ENCODE data around the gene CPED1. TPM values are rescaled to one million over a fixed set of nuclear protein-coding genes. Genes with fewer than 3 reads are reported as not detected.

Gene CPED1
- total and polyA plus RNA-seq, 3 experiments from 2014 or later = 0.09 to 0.27 TPM; not detected in 1

- CTCF ChIA-PET = no interaction called here
These were observed 38.4 kb upstream of the CPED1 start for GRCh38 chr7:120949998-120950538.

GRCh38 chr7:120950539-120951308 lies 37.8 kb upstream of the CPED1 start, which contains the start of gene ING3:
TSS of gene ING3 (plus strand) at chr7:120950777. CDS start at chr7:120950897, 120 bp downstream.
- H3K36me3 ChIP-seq (ENCODE audit: insufficient read depth, low read length) = peaks cover under 1% of the 10 kb centered on the region
- peak within 1 kb of the TSS; percentile 95 for H3K4me3 ChIP-seq (ENCODE audit: low read length)
- H3K27ac Mint-ChIP-seq = peak within 1 kb of the TSS; percentile 97 to 100 (median 99)
- CTCF ChIA-PET = interaction anchor here (1.2 to 1.3 kb wide), 2 partner anchors 37 to 155 kb away, joined by 3 to 4 read pairs; partner anchors contain the start of gene CPED1
- no peaks in the 10 kb centered on the region for H3K9me3 Mint-ChIP-seq
- H3K4me1 Mint-ChIP-seq = peaks cover 24 to 40% (median 31%) of the 10 kb centered on the region in 3 donors
- peaks cover 0 to 45% (median 2%) of the 10 kb centered on the region in 3 donors for H3K36me3 Mint-ChIP-seq
- peak within 1 kb of the TSS; percentile 94 for H3K27ac ChIP-seq (ENCODE audit: low read depth, low read length)
- H3K27me3 ChIP-seq (ENCODE audit: insufficient read depth, low read length, poor library complexity, severe bottlenecking) = no peaks in the 10 kb centered on the region
- H3K4me1 ChIP-seq (ENCODE audit: insufficient read depth, low read length) = peaks cover 15% of the 10 kb centered on the region
- DNase-seq = peak; percentile 96 to 99 (median 98)
- H3K27me3 Mint-ChIP-seq = peaks cover 12 to 14% of the 10 kb centered on the region in 2 donors
- POLR2A ChIA-PET = interaction anchor here (0.6 to 1.1 kb wide), 12 partner anchors 8 to 595 kb away, joined by 3 to 10 read pairs (median 4); partner anchors contain the start of gene CPED1
- no peaks in the 10 kb centered on the region for H3K9me3 ChIP-seq (ENCODE audit: low read length)
- peak within 1 kb of the TSS; percentile 90 to 99 (median 97) for H3K4me3 Mint-ChIP-seq

More at GRCh38 chr7:120949998-120950538, 38.4 kb upstream of the CPED1 start:
- H3K9me3 Mint-ChIP-seq = no peaks in the 10 kb centered on the region
- Histone ChIP-seq H3K36me3 (ENCODE audit: insufficient read depth, low read length) (no peaks in the 10 kb centered on the region), H3K4me3 (ENCODE audit: low read length) (peak overlapping the region; percentile 95), H3K27ac (ENCODE audit: low read depth, low read length) (peak overlapping the region; percentile 94), H3K9me3 (ENCODE audit: low read length) (no peaks in the 10 kb centered on the region), H3K27me3 (ENCODE audit: insufficient read depth, low read length, poor library complexity, severe bottlenecking) (no peaks in the 10 kb centered on the region), H3K4me1 (ENCODE audit: insufficient read depth, low read length) (peaks cover 15% of the 10 kb centered on the region)
- peaks cover 22 to 36% (median 25%) of the 10 kb centered on the region in 3 donors for H3K4me1 Mint-ChIP-seq
- H3K4me3 Mint-ChIP-seq = peak overlapping the region; percentile 90 to 99 (median 97)
- peak overlapping the region; percentile 97 to 100 (median 99) for H3K27ac Mint-ChIP-seq
- H3K36me3 Mint-ChIP-seq = peaks cover 0 to 39% (median 0%) of the 10 kb centered on the region in 3 donors
- DNase-seq = no peak
- POLR2A ChIA-PET = interaction anchor here (0.6 to 1.0 kb wide), 10 partner anchors 9 to 596 kb away, joined by 3 to 10 read pairs (median 4); partner anchors contain the start of gene CPED1
- H3K27me3 Mint-ChIP-seq = peaks cover 12 to 14% of the 10 kb centered on the region in 2 donors

GRCh38 chr7:120951309-120951699 lies 37.2 kb upstream of the CPED1 start:
- POLR2A ChIA-PET = interaction anchor here (1.0 to 1.1 kb wide), 2 partner anchors 13 to 58 kb away, joined by 3 to 4 read pairs; no protein-coding TSS in a partner anchor
- CTCF ChIA-PET = interaction anchor here (1.2 to 1.3 kb wide), 2 partner anchors 37 to 156 kb away, joined by 3 to 4 read pairs; partner anchors contain the start of gene CPED1

GRCh38 chr7:120951826-120952225 lies 36.7 kb upstream of the CPED1 start:
- POLR2A ChIA-PET = interaction anchor here (1.1 kb wide), 1 partner anchor 13 kb away, joined by 4 read pairs; no protein-coding TSS in a partner anchor
- peaks cover 0 to 56% (median 6%) of the 10 kb centered on the region in 3 donors for H3K36me3 Mint-ChIP-seq
- Histone ChIP-seq H3K4me3 (ENCODE audit: low read length) (peak overlapping the region; percentile 94), H3K36me3 (ENCODE audit: insufficient read depth, low read length) (peaks cover 9% of the 10 kb centered on the region), H3K27me3 (ENCODE audit: insufficient read depth, low read length, poor library complexity, severe bottlenecking) (no peaks in the 10 kb centered on the region), H3K9me3 (ENCODE audit: low read length) (no peaks in the 10 kb centered on the region), H3K27ac (ENCODE audit: low read depth, low read length) (peak overlapping the region; percentile 94), H3K4me1 (ENCODE audit: insufficient read depth, low read length) (peaks cover 15% of the 10 kb centered on the region)
- CTCF ChIA-PET = interaction anchor here (1.2 to 1.3 kb wide), 2 partner anchors 36 to 156 kb away, joined by 3 to 4 read pairs; partner anchors contain the start of gene CPED1
- peak overlapping the region; percentile 90 to 99 (median 97) for H3K4me3 Mint-ChIP-seq
- H3K27me3 Mint-ChIP-seq = peaks cover 7 to 9% of the 10 kb centered on the region in 2 donors
- DNase-seq = no peak
- no peaks in the 10 kb centered on the region for H3K9me3 Mint-ChIP-seq
- H3K27ac Mint-ChIP-seq = peak overlapping the region; percentile 19 to 99 (median 98)
- peaks cover 26 to 47% (median 37%) of the 10 kb centered on the region in 3 donors for H3K4me1 Mint-ChIP-seq

More at GRCh38 chr7:120951309-120951699, 37.2 kb upstream of the CPED1 start:
- Mint-ChIP-seq H3K27me3 (peaks cover 11 to 12% of the 10 kb centered on the region in 2 donors), H3K36me3 (peaks cover 0 to 51% (median 4%) of the 10 kb centered on the region in 3 donors), H3K27ac (peak overlapping the region; percentile 97 to 100 (median 99)), H3K4me1 (peaks cover 26 to 46% (median 36%) of the 10 kb centered on the region in 3 donors), H3K9me3 (no peaks in the 10 kb centered on the region), H3K4me3 (peak overlapping the region; percentile 90 to 99 (median 97))
- Histone ChIP-seq H3K36me3 (ENCODE audit: insufficient read depth, low read length) (peaks cover 6% of the 10 kb centered on the region), H3K4me1 (ENCODE audit: insufficient read depth, low read length) (peaks cover 15% of the 10 kb centered on the region), H3K9me3 (ENCODE audit: low read length) (no peaks in the 10 kb centered on the region), H3K27ac (ENCODE audit: low read depth, low read length) (peak overlapping the region; percentile 94), H3K4me3 (ENCODE audit: low read length) (peak overlapping the region; percentile 94), H3K27me3 (ENCODE audit: insufficient read depth, low read length, poor library complexity, severe bottlenecking) (no peaks in the 10 kb centered on the region)
- no peak for DNase-seq

- peaks cover 0 to 76% (median 16%) of the 10 kb centered on the region in 3 donors for H3K36me3 Mint-ChIP-seq
- POLR2A ChIA-PET = no interaction called here
These were observed 32.8 kb upstream of the CPED1 start for GRCh38 chr7:120955577-120956149.

GRCh38 chr7:120959929-120960484 lies 28.5 kb upstream of the CPED1 start:
- Mint-ChIP-seq H3K4me1 (peaks cover 33 to 54% (median 46%) of the 10 kb centered on the region in 3 donors), H3K4me3 (no peak overlapping the region), H3K27ac (peak overlapping the region in 1 of 8 donors; percentile 56), H3K27me3 (no peaks in the 10 kb centered on the region), H3K9me3 (no peaks in the 10 kb centered on the region), H3K36me3 (peaks cover 0 to 57% (median 26%) of the 10 kb centered on the region in 3 donors)
- no peaks in the 10 kb centered on the region for H3K9me3 ChIP-seq (ENCODE audit: low read length)
- no peaks in the 10 kb centered on the region for H3K27me3 ChIP-seq (ENCODE audit: insufficient read depth, low read length, poor library complexity, severe bottlenecking)
- no peak for DNase-seq
- H3K27ac ChIP-seq (ENCODE audit: low read depth, low read length) = no peak overlapping the region
- ChIA-PET CTCF (interaction anchor here (1.1 to 1.3 kb wide), 2 partner anchors 19 to 28 kb away, joined by 3 read pairs; no protein-coding TSS in a partner anchor), POLR2A (no interaction called here)
- H3K4me1 ChIP-seq (ENCODE audit: insufficient read depth, low read length) = no peaks in the 10 kb centered on the region
- peaks cover 14% of the 10 kb centered on the region for H3K36me3 ChIP-seq (ENCODE audit: insufficient read depth, low read length)
- H3K4me3 ChIP-seq (ENCODE audit: low read length) = no peak overlapping the region

More at GRCh38 chr7:120955577-120956149, 32.8 kb upstream of the CPED1 start:
- Histone ChIP-seq H3K27me3 (ENCODE audit: insufficient read depth, low read length, poor library complexity, severe bottlenecking) (no peaks in the 10 kb centered on the region), H3K4me3 (ENCODE audit: low read length) (no peak overlapping the region), H3K36me3 (ENCODE audit: insufficient read depth, low read length) (peaks cover 14% of the 10 kb centered on the region), H3K27ac (ENCODE audit: low read depth, low read length) (no peak overlapping the region), H3K9me3 (ENCODE audit: low read length) (no peaks in the 10 kb centered on the region), H3K4me1 (ENCODE audit: insufficient read depth, low read length) (peaks cover 8% of the 10 kb centered on the region)
- CTCF ChIA-PET = no interaction called here
- no peaks in the 10 kb centered on the region for H3K27me3 Mint-ChIP-seq
- H3K27ac Mint-ChIP-seq = peak overlapping the region in 3 of 8 donors; percentile 23 to 36 (median 31)
- H3K4me1 Mint-ChIP-seq = peaks cover 26 to 51% (median 37%) of the 10 kb centered on the region in 3 donors
- H3K4me3 Mint-ChIP-seq = no peak overlapping the region
- DNase-seq = no peak
- no peaks in the 10 kb centered on the region for H3K9me3 Mint-ChIP-seq

- POLR2A ChIA-PET = no interaction called here
- no peaks in the 10 kb centered on the region for H3K4me1 ChIP-seq (ENCODE audit: insufficient read depth, low read length)
- peaks cover 19% of the 10 kb centered on the region for H3K36me3 ChIP-seq (ENCODE audit: insufficient read depth, low read length)
These were observed 27.8 kb upstream of the CPED1 start for GRCh38 chr7:120960714-120961113.

More at GRCh38 chr7:120960714-120961113, 27.8 kb upstream of the CPED1 start:
- peak overlapping the region in 1 of 8 donors; percentile 76 for H3K27ac Mint-ChIP-seq
- no peaks in the 10 kb centered on the region for H3K9me3 ChIP-seq (ENCODE audit: low read length)
- DNase-seq = no peak
- peaks cover 31 to 54% (median 42%) of the 10 kb centered on the region in 3 donors for H3K4me1 Mint-ChIP-seq
- CTCF ChIA-PET = interaction anchor here (1.3 to 1.9 kb wide), 2 partner anchors 26 to 27 kb away, joined by 3 to 6 read pairs; no protein-coding TSS in a partner anchor
- no peak overlapping the region for H3K4me3 Mint-ChIP-seq
- no peak overlapping the region for H3K27ac ChIP-seq (ENCODE audit: low read depth, low read length)
- no peaks in the 10 kb centered on the region for H3K9me3 Mint-ChIP-seq
- H3K27me3 Mint-ChIP-seq = no peaks in the 10 kb centered on the region
- no peak overlapping the region for H3K4me3 ChIP-seq (ENCODE audit: low read length)
- H3K36me3 Mint-ChIP-seq = peaks cover 0 to 58% (median 28%) of the 10 kb centered on the region in 3 donors
- H3K27me3 ChIP-seq (ENCODE audit: insufficient read depth, low read length, poor library complexity, severe bottlenecking) = no peaks in the 10 kb centered on the region

Measured in CD8-positive, alpha-beta memory T cell (primary cell).